Spleen (tissue), 7 donors: Measurements from ENCODE around the gene RAD51B.

ENCODE experiments used
- CTCF ChIP-seq, 11 experiments: fragments of 200-600 bp in 7 of 11; fragments of 450-650 bp in 4 of 11; sonication (generic) in 4 of 11; IDR thresholded peaks in 8 of 11; conservative IDR thresholded peaks in 3 of 11; 1 replicate in 7 of 11; 2 replicates in 4 of 11; pipeline versions ENCODE4 v1.4.0 to v1.8.0; 2016 to 2021; ENCODE audit warnings: antibody characterized with exemption in 11 of 11, inconsistent platforms in 4 of 11, mild to moderate bottlenecking in 1 of 11
- POLR2A ChIP-seq, 3 donors: fragments of 450-650 bp; IDR thresholded peaks; one replicate each; pipeline ENCODE4 v1.5.1; 2017; ENCODE audit warnings: antibody characterized with exemption in 3 of 3, mild to moderate bottlenecking in 1 of 3
- donor health status: DM: no; HTN: no; CAD: no; lungs with moderate emphysema.
- donor health status: DM: no; HTN: no; CAD: no.
- donor health status: DM: no; HTN: no; CAD: no.

GRCh38 chr14:68645371-68645770, 825.8 kb downstream of the RAD51B start:
- TF ChIP-seq CTCF (IDR thresholded peaks at IDR 0.05 in 8 of 11, conservative IDR thresholded peaks at IDR 0.05 in 3 of 11) (no peak), POLR2A (IDR thresholded peaks at IDR 0.05) (no peak)
